PFSK-1 (cell line): ENCODE results near the gene ATXN2.

Experiments used
- FOXP2 ChIP-seq: optimal IDR thresholded peaks from 2 replicates; pipeline ENCODE3; 2011; ENCODE audit warnings: borderline replicate concordance, control low read depth, inconsistent platforms; ENCODE audit not compliant: insufficient read depth; ENCODE audit errors: extremely low read length, extremely low read depth
- POLR2AphosphoS5 ChIP-seq: IDR thresholded peaks from 2 replicates; pipeline ENCODE4 v1.6.1; 2012; ENCODE audit warnings: low read depth, mild to moderate bottlenecking, control low read depth, low read length, moderate library complexity
- SIN3A ChIP-seq: IDR thresholded peaks from 2 replicates; pipeline ENCODE4 v1.6.1; 2012; ENCODE audit warnings: mild to moderate bottlenecking, low read length, moderate library complexity, borderline replicate concordance; ENCODE audit not compliant: insufficient read depth
- TAF1 ChIP-seq: IDR thresholded peaks from 2 replicates; pipeline ENCODE4 v1.6.1; 2012; ENCODE audit warnings: low read length, control low read depth, borderline replicate concordance; ENCODE audit not compliant: insufficient read depth
- TF ChIP-seq, protein P1 (sequence below), 2 experiments: IDR thresholded peaks; 2 replicates each; pipeline versions ENCODE4 v1.6.1 to v1.8.0; 2011 to 2012; ENCODE audit warnings: low read depth in 2 of 2, low read length in 2 of 2, control low read depth in 1 of 2, inconsistent platforms in 1 of 2, mild to moderate bottlenecking in 1 of 2, moderate library complexity in 1 of 2; ENCODE audit not compliant: insufficient read depth in 1 of 2

The ATXN2 gene

GRCh38 chr12:111570084-111570961, 28.8 kb downstream of the ATXN2 start:
- TF ChIP-seq SIN3A (no peak), FOXP2 (no peak), TAF1 (no peak), POLR2AphosphoS5 (no peak)
- TF ChIP-seq, protein P1, sequence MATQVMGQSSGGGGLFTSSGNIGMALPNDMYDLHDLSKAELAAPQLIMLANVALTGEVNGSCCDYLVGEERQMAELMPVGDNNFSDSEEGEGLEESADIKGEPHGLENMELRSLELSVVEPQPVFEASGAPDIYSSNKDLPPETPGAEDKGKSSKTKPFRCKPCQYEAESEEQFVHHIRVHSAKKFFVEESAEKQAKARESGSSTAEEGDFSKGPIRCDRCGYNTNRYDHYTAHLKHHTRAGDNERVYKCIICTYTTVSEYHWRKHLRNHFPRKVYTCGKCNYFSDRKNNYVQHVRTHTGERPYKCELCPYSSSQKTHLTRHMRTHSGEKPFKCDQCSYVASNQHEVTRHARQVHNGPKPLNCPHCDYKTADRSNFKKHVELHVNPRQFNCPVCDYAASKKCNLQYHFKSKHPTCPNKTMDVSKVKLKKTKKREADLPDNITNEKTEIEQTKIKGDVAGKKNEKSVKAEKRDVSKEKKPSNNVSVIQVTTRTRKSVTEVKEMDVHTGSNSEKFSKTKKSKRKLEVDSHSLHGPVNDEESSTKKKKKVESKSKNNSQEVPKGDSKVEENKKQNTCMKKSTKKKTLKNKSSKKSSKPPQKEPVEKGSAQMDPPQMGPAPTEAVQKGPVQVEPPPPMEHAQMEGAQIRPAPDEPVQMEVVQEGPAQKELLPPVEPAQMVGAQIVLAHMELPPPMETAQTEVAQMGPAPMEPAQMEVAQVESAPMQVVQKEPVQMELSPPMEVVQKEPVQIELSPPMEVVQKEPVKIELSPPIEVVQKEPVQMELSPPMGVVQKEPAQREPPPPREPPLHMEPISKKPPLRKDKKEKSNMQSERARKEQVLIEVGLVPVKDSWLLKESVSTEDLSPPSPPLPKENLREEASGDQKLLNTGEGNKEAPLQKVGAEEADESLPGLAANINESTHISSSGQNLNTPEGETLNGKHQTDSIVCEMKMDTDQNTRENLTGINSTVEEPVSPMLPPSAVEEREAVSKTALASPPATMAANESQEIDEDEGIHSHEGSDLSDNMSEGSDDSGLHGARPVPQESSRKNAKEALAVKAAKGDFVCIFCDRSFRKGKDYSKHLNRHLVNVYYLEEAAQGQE (IDR thresholded peaks at IDR 0.05; ENCODE audit: insufficient read depth in 1 of 2, low read depth in 2 of 2, low read length in 2 of 2), result no peak

GRCh38 chr12:111569363-111570083, 29.6 kb downstream of the ATXN2 start:
- TF ChIP-seq POLR2AphosphoS5, result no peak
- TF ChIP-seq, protein P1 (IDR thresholded peaks at IDR 0.05; ENCODE audit: insufficient read depth in 1 of 2, low read depth in 2 of 2, low read length in 2 of 2), result no peak
- no peak for TF ChIP-seq SIN3A
- TF ChIP-seq FOXP2, result no peak
- no peak for TF ChIP-seq TAF1

DNA sequence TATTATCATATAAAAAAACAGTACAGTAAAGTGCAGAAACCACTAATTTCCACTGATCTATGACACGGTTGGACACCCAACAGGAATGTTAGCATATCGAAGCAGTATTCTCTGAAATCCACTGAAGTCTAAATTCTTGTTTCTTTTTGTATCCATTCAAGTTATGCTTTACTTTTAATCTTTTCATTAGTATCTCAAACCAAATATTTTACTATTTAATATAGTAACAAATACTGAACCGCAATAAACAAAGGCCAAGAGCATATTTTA, 41.1 kb downstream of the ATXN2 start:
- no peak for TF ChIP-seq FOXP2

GRCh38 chr12:111557271-111558106, 41.6 kb downstream of the ATXN2 start:
- TF ChIP-seq FOXP2, result no peak

GRCh38 chr12:111556676-111557075, 42.4 kb downstream of the ATXN2 start:
- TF ChIP-seq, protein P1 (IDR thresholded peaks at IDR 0.05; ENCODE audit: insufficient read depth in 1 of 2, low read depth in 2 of 2, low read length in 2 of 2), result no peak
- TF ChIP-seq FOXP2 (no peak), POLR2AphosphoS5 (no peak), SIN3A (no peak), TAF1 (no peak)

DNA sequence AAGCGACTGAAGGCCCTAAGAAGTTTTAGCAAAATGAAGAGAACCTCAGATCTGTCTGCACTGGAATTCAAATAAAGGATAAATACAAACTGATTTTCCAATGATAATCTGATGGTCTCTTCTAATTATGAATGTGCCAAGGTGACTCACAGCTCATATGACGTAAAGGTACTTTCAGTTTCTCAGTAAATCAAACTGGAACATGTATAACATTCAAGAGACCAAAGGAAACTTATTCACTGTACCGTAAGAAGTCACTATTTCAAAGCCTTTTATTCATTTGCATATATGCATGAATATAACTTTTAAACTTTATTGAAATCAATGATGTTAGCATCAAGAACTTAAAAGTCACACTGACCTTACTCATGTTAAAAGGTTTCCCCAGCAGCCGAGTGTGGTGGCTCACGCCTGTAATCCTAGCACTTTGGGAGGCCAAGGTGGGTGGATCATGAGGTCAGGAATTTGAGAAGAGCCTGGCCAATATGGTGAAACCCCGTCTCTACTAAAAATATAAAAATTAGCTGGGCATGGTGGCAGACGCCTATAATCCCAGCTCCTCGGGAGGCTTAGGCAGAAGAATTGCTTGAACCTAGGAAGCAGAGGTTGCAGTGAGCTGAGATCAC, 52.2 kb downstream of the ATXN2 start:
- TF ChIP-seq, protein P1 (IDR thresholded peaks at IDR 0.05; ENCODE audit: insufficient read depth in 1 of 2, low read depth in 2 of 2, low read length in 2 of 2), result no peak
- no peak for TF ChIP-seq TAF1
